ENCODE results near the gene TDRD3.
"Not testable (repeated sequence)": the region's sequence is repeated elsewhere in the genome, so short reads cannot be mapped to it uniquely, and the experiment has no call there.

TDRD3 gene

DNA sequence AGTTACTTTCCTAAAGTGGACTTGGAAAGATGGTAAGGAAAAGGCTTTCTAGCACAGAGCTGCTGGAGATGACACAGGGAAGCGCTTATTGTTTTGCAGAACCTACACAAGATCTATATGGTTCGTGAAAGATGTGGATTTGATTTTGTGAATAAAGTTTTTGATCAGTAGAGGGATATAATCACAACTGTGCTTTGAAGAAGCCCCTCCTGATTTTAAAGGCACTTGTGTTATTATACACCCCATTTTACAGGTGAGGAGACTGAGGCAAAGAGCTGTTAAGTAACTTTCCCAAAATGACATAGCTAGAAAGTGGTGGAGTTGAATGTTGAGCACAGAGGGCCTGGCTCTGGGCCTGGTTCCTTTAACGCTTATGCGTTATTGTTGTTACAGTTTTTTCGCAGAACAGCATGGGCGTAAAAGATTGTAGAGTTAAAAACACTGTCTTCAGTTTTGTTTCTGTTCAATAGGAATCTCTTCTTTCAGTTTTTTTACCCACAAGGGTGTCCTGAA, 1.4 kb downstream of the TDRD3 start:
- no peak for DNase-seq (ENCODE audit: extremely low read depth in 1 of 2, low read depth in 1 of 2)

DNA sequence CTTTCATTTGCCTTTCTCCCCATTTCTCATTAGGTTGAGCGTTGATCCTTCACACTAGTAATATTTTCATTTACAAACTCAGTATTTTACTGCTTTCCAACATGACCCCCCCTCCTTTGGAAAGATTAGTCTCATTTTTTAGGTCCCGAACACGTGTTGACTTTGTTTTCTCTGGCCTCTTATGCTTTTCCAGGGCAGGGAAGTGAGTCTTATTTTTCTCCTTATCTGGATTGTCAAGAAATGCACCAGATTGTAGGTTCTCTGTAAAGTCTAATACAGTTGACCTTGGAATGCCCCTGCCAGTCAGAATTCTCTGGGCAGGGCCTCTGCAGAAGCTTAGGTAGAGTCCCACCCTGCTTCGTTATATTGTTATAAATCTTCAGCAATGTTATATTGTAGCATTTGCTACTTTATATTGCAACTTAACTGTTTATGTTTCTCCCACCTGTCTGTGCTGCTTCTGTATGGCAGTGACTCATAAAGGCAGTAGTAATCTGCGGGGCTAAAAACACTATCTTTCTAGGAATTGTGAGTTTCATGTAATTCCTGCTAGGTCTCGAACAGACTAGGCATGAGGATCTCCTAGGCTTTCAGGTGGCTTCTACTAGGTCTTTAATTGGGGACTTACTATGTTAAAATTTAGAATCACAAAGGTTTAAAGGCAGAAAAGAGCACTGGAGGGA, 2.0 kb downstream of the TDRD3 start:
- DNase-seq (ENCODE audit: extremely low read depth in 1 of 2, low read depth in 1 of 2): no peak

DNA sequence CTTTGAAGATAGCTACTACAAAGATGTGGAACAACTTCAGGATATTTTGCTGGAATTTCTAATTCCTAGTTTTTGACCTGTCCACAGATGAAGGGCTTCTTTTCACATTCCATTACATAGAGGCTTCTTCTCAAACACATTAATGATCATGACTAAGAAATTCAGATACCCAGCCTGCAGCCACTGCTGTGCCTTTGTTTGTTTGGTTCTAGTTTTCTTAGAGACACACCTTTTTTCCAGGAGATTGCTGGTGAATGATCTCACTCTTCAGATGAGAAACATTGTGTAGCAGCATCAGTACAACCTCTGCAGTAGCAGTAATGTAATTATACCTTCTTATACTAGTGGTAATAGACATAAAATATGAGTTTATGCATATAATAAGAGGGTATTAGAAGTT, 5.0 kb downstream of the TDRD3 start:
- no peak for DNase-seq (ENCODE audit: extremely low read depth in 1 of 2, low read depth in 1 of 2)

DNA sequence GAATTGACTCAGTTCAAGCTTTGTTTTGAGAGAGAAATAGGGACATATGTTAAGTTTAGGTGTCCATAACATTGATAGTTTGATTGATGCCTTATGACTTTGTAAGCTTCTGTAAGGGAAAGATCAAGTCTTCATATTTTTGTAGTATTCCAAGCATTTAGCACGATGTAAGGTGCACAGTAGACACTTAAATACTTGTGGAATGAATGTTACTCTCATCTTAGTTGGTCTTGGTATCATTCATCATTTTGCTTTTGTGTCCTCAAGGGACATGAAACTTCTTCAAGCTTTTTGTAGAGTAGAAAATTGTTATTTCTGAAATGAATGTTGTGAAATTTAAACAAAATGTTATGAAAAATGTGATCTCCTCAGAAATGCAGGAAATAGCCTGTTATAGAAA, 10.1 kb downstream of the TDRD3 start:
- DNase-seq (ENCODE audit: extremely low read depth in 1 of 2, low read depth in 1 of 2): no peak

DNA sequence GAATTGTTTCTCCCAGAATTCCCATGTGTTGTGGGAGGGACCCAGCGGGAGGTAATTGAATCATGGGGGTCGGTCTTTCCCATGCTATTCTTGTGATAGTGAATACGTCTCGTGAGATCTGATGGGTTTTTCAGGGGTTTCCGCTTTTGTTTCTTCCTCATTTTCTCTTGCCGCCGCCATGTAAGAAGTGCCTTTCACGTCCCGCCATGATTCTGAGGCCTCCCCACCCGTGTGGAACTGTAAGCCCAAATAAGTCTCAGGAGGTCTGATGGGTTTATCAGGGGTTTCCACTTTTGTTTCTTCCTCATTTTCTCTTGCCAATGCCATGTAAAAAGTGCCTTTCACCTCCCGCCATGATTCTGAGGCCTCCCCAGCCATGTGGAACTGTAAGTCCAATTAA, 10.8 kb downstream of the TDRD3 start:
- DNase-seq (ENCODE audit: extremely low read depth in 1 of 2, low read depth in 1 of 2): not testable (repeated sequence)

DNA sequence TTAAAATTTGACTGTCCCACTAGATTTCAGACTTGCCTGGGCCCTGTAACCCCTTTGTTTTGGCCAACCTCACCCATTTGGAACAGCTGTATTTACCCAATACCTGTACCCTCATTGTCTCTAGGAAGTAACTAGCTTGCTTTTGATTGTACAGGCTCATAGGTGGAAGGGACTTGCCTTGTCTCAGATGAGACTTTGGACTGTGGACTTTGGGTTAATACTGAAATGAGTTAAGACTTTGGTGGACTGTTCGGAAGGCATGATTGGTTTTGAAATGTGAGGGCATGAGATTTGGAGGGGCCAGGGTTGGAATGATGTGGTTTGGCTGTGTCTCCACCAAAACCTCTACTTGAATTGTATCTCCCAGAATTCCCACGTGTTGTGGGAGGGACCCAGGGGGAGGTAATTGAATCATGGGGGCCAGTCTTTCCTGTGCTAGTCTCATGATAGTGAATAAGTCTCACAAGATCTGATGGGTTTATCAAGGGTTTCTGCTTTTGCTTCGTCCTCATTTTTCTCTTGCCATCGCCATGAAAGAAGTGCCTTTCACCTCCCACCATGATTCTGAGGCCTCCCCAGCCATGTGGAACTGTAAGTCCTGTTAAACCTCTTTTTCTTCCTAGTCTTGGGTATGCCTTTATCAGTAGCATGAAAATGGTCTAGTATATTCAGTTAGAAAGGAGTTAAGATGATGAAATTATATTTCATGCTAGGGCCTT, 12.7 kb downstream of the TDRD3 start:
- not testable (repeated sequence) for DNase-seq (ENCODE audit: extremely low read depth in 1 of 2, low read depth in 1 of 2)

DNA sequence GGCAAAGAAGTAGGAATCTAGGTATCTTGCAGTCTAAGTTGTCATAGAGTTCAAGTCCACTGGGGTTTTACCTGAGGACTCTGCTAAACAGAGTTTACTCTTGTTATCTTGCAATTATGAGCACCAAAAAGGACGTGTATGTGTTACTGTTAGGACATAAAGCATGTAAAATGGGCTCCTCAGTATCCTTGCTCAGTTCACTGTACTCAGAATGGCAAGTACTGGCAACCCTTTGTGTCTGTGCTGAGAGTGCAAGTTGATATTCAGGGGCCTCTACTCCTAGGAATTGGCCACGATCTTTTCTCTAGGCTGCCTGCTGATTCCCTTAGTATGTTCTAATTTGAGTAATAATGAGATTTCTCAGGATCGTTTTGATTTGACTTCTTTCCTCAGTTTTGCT, 13.3 kb downstream of the TDRD3 start:
- DNase-seq (ENCODE audit: extremely low read depth in 1 of 2, low read depth in 1 of 2): no peak

DNA sequence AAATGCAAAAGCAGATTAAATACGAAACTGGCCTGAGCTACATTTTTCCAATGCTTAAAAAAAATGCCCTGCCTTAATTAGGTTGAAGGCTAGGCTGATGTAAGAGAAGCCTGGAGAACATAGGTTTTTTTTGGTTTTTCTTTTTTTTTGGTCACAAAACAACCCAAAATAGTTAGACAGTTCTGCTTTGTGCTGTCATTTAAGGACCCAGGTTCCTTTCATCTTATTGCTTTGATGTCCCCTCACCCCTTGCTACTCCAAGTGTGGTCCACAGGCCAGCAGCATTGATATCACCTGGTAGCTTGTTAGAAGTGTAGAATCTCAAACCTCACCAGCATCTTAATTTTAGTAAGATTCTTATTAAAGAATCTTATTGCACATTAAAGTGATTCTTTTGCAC, 14.4 kb downstream of the TDRD3 start:
- DNase-seq (ENCODE audit: extremely low read depth in 1 of 2, low read depth in 1 of 2): no peak

DNA sequence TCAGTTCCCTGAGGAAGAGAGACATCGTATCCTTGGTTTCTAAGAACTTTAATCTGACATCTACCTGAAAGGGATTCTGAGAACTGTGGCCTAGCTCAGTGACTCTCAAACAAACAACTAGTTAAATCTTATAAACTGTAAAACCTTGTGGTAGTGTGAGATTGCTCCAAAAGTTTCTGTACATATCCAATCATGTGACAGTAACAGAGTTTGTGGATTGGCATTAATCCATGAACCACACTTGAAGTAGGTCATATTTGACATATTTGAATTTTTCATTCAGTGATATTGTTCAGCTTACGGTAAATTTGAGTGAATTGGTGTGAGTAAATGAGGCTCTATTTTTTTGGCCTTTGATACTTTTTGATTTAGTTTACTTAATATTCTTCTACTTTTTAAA, 15.0 kb downstream of the TDRD3 start:
- DNase-seq (ENCODE audit: extremely low read depth in 1 of 2, low read depth in 1 of 2): no peak

DNA sequence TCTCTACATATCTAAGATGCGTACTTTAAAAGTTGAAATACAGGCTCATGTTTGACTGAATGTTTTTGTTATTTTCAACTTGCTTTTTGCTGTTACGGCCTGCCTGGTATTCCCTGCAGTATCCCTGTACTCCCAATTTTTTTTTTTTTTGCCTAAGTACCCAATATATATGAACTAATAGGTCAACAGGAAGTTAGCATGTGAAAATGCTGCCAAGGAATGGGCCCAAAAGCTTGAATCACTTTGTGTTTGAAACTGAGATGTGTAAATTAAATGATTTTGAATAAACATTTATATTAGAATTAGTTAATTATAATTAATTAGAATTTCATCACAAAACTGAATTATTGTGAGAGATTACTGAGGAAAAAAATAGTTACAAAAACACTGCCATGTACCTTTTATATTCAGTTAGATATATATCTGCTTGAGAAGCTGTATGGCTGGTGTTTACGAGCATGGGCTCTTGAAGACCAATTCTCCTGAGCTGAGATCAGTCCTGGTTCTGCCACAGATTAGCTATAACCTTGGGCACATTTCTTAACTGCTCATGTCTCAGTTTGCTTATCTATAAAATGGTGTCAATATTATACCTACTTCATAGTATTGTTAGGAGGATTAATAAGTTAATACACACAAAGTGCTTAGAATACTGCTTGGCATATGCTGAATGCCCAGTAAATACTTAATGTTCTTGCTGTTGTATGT, 16.0 kb downstream of the TDRD3 start:
- no peak for DNase-seq (ENCODE audit: extremely low read depth in 1 of 2, low read depth in 1 of 2)

DNA sequence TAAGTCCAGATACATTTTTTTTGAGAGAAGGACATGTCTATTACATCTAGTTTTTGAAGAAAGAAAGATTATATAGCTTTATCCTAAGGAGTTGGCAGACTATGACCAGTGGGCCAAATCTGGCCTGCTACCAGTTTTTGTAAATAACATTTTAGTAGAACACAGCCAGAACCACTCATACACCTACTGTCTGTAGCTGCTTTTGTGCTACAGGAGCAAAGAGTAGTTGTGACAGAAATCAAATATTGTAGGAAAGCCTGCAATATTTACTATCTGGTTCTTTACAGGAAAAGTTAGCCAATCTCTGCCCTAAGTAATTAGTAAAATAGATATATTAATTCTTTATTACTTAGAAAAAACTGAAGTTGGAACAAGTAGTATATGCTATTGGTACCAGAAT, 17.2 kb downstream of the TDRD3 start:
- no peak for DNase-seq (ENCODE audit: extremely low read depth in 1 of 2, low read depth in 1 of 2)

DNA sequence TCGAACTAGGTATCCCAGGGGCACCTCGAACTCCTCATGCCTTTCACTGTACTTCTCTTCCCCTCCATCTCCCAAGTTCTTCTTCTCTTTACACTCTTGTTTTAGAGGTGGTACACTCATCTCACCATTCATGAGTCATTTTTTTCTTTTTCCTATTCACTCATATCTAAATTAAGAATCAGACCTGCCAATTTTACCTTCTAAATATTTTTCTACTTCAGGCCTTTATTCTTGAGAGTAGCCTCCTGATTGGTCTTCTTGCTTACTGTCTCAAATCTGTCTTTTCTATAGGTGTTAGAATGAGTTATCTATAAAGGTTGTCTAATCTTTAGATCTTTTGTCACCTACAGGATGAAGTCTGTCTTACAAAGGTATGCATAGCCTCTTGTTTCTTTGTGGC, 20.7 kb downstream of the TDRD3 start:
- DNase-seq (ENCODE audit: extremely low read depth in 1 of 2, low read depth in 1 of 2): no peak

DNA sequence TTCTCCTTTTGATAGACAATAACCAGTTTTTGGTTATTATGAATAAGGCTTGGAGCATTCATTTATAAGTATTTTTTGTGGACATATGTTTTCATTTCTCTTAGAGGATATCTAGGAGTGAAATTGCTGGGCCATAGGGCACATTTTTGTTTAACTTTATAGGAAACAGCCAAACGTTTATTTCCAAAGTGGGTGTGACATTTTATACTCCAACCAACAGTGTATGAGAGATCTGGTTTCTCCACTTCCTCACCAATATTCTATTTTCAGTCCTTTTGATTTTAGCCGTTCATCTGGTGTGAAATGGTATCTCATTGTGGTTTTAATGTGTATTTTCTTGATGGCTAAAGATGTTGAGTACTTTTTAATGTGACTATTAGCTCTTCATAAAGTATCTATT, 21.9 kb downstream of the TDRD3 start:
- DNase-seq (ENCODE audit: extremely low read depth in 1 of 2, low read depth in 1 of 2): no peak

DNA sequence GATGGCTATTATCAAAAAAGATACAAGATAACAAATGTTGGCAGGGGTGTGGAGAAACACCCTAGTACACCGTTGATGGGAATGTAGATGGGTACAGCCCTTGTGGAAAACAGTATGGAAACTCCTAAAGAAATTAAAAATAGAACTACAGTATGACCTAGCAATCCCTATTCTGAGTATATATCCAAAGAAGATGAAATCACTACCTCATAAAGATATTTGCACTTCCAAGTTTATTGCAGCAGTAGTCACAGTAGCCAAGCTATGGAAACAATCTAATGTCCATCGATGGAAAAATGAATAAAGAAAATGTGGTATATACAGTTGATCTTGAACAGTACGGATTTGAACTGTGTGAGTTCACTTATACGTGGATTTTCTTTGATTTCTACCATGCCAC, 28.3 kb downstream of the TDRD3 start:
- DNase-seq (ENCODE audit: extremely low read depth in 1 of 2, low read depth in 1 of 2): no peak

DNA sequence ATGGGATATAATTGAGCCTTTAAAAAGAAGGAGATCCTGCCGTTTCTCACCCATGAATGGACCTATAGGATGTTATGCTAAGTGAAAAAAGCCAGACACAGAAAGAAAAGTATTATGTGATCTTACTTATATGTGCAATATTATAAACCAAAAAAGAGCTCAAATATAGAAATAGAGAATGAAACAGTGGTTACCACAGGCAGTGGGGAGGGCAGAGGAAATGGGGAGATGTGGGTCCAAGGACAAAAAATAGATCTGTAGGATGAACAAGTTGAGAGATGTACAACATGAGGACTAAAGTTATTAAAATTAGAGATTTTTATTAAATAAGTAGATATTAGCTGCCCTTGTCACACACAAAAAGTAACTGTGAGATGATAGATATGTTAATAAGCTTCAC, 29.1 kb downstream of the TDRD3 start:
- DNase-seq (ENCODE audit: extremely low read depth in 1 of 2, low read depth in 1 of 2): no peak

DNA sequence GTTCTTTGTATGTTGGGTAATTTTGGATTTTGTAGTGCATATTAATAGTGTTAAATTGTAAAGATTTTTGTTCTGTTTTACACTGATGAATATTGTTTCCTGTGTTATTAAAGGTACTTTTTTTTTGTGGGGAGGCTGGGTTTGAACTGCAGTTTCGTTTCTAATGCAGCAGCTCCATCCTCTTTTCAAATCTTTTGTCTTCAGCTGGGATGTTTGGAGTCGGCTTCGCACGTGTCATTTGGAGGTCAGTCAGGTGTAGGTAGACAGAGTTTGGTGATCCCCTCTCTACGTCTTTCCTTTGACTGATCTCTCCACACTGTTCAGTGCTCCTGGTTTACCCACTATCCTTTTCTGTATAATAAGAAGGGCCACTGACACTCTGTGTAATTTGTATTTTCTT, 30.3 kb downstream of the TDRD3 start:
- DNase-seq (ENCODE audit: extremely low read depth in 1 of 2, low read depth in 1 of 2): no peak

DNA sequence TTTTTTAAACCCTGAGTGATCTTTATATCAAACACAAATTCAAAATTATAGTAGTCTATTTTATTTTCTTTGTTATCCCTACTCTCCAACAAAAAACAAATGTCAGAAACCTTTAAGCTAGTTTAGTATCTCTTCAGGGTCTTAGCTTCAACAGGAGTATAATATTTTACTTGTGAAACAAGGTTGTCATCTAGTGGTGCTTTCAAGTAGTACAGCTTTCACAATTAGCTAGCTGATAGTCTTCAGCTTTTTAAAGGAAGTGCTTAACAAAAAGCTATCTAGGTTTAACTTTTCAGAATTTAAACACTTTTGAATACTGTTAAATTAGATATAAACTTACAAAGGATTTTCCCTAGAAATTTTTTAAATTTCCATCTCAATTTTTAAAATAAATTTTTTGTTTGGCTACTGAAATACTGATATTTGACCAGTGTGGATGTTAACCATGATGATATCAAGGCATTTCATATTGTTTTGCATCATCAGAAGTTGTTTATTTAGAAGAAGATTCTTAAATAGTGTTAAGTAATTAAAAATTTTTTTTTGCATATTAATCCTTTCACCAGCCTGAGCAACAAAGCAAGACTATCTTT, 34.2 kb downstream of the TDRD3 start:
- no peak for DNase-seq (ENCODE audit: extremely low read depth in 1 of 2, low read depth in 1 of 2)

DNA sequence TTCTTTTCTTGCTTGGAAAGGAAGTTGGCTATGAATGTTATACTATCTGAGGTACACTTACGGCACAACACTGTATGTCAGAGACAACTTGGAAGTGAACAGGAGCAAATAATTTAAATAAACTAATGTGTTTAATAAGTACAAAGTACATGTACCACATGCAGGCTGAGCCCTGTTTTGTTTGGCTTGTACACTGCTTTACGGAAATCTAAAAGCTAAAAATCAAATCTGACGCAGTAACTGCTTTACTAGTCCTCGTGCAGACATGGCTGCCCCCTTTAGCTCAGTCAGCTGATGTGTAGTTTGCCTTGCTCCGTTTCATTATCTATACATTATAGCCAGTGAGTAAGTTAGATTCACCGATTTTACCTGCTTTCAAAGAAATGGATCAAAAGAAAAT, 36.5 kb downstream of the TDRD3 start:
- DNase-seq (ENCODE audit: extremely low read depth in 1 of 2, low read depth in 1 of 2): no peak

DNA sequence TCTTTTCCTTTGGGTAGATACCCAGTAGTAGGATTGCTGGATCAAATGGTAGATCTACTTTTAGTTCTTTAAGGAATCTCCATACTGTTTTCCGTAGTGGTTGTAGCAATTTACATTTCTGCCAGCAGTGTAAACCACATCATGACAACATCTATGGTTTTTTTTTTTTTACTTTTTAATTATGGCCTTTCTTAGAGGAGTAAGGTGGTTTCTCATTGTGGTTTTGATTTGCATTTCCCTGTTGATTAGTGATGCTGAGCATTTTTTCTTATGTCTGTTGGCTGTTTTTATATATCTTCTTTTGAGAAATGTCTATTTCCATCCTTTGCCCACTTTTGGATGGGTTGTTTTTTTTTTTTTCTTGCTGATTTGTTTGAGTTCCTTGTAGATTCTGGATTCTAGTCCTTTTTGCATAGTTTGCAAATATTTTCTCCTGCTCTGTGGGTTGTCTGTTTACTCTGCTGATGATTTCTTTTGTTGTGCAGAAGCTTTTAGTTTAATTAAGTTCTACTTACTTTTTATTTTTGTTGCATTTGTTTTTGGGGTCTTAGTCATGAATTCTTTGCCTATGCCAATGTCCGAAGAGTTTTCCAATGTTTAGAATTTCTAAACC, 38.8 kb downstream of the TDRD3 start:
- DNase-seq (ENCODE audit: extremely low read depth in 1 of 2, low read depth in 1 of 2): no peak

DNA sequence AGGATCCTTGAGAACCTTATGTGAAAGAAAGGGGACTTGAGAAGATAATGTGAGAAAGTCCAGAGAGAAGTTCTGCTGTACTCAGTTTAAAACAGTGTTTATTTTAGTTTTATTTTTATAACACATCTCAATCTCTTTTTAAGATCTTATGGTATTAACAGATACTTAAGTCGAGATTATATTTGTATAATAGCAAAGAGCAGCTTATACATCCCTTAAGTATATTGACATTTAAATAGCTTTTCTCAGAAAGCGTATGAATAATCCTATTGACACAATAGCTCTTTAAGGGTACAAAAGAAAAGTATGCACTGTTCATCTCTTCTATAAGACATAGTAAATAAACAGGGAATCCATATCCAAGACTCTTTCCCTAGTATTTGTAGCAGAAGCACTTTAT, 42.2 kb downstream of the TDRD3 start:
- DNase-seq (ENCODE audit: extremely low read depth in 1 of 2, low read depth in 1 of 2): no peak

DNA sequence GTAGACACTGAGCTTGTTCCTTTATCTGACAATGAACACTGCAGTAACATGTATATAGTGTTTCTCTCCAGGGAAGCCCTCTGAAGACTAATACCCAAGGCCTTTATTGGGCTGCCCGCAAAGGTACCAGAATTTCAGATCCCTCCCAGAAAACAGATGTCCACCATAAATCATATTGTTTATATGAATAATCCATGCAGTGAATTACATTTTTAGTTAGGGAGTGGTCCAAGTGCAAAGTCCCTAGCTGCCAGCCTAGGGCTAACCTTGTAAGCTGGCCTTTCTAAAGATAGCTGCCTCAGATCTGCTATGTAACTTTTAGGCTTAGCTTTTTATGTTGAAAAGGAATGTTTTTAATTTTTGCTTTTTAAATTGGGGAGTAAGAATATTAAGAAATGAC, 44.7 kb downstream of the TDRD3 start:
- DNase-seq (ENCODE audit: extremely low read depth in 1 of 2, low read depth in 1 of 2): no peak

Measured in stimulated activated CD8-positive, alpha-beta memory T cell treated with anti-CD3 and anti-CD28 coated beads, Interleukin-7, amount 100 ng/mL, for 48 hours (primary cell).